Fibroblast of lung (primary cell): ENCODE measurements around the gene OVOL2.
"Not testable (repeated sequence)": the region's sequence is repeated elsewhere in the genome, so short reads cannot be mapped to it uniquely, and the experiment has no call there.

ENCODE experiments used
- EZH2 ChIP-seq: IDR thresholded peaks from 2 replicates; pipeline ENCODE4 v1.5.1; 2012; ENCODE audit warnings: low read length, control low read depth, mild to moderate bottlenecking; ENCODE audit errors: missing control alignments
- TF ChIP-seq, protein P1 (sequence below), 2 donors: IDR thresholded peaks in 1 of 2; conservative IDR thresholded peaks in 1 of 2; 1 replicate in 1 of 2; 2 replicates in 1 of 2; pipeline ENCODE4 v1.5.1; 2011 to 2012; ENCODE audit warnings: low read length in 2 of 2, control low read depth in 1 of 2, inconsistent platforms in 1 of 2, low read depth in 1 of 2, mild to moderate bottlenecking in 1 of 2

DNA sequence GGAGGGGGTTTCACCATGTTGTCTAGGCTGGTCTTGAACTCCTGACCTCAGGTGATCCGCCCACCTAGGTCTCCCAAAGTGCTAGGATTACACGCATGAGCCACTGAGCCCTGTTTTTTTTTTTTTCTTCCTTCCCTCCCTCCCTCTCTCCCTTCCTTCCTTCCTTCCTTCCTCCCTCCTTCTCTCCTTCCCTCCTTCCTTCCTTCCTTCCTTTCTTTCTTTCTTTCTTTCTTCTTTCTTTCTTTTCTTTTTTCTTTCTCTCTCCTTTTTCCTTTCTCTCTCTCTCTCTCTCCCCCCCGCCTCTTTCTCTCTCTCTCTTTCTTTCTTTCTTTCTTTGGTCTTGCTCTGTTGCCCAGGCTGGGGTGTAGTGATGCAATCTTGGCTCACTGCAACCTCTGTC, 30.6 kb upstream of the OVOL2 start:
- TF ChIP-seq, protein P1, sequence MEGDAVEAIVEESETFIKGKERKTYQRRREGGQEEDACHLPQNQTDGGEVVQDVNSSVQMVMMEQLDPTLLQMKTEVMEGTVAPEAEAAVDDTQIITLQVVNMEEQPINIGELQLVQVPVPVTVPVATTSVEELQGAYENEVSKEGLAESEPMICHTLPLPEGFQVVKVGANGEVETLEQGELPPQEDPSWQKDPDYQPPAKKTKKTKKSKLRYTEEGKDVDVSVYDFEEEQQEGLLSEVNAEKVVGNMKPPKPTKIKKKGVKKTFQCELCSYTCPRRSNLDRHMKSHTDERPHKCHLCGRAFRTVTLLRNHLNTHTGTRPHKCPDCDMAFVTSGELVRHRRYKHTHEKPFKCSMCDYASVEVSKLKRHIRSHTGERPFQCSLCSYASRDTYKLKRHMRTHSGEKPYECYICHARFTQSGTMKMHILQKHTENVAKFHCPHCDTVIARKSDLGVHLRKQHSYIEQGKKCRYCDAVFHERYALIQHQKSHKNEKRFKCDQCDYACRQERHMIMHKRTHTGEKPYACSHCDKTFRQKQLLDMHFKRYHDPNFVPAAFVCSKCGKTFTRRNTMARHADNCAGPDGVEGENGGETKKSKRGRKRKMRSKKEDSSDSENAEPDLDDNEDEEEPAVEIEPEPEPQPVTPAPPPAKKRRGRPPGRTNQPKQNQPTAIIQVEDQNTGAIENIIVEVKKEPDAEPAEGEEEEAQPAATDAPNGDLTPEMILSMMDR (conservative IDR thresholded peaks at IDR 0.05 in 1 of 2, IDR thresholded peaks at IDR 0.05 in 1 of 2; ENCODE audit: low read depth in 1 of 2, low read length in 2 of 2), result not testable (repeated sequence)
- not testable (repeated sequence) for TF ChIP-seq EZH2
